OCI-M1 (cell line): ENCODE results near the gene ZNF239.
A peak's percentile ranks its signal among the peaks of the same experiment; 100 is the strongest.
"Not testable (repeated sequence)": the region's sequence is repeated elsewhere in the genome, so short reads cannot be mapped to it uniquely, and the experiment has no call there.

Experiments used
- DNase-seq: peaks from one replicate; lab custom pipeline; 2025; lab: John Stamatoyannopoulos, UW

Gene ZNF239

GRCh38 chr10:43574001-43574892 lies at the start of gene ZNF239:
TSS of gene ZNF239 (minus strand) at chr10:43574616. CDS start at chr10:43558079, 16,537 bp downstream.
- peak; percentile 96 for DNase-seq

GRCh38 chr10:43623351-43623750 lies 48.9 kb upstream of the ZNF239 start:
- DNase-seq: peak; percentile 93

- no peak for DNase-seq
These were observed 47.6 kb upstream of the ZNF239 start for GRCh38 chr10:43622038-43622437.

GRCh38 chr10:43619368-43619767 lies 45.0 kb upstream of the ZNF239 start:
- DNase-seq: no peak

GRCh38 chr10:43616697-43617370 lies 42.4 kb upstream of the ZNF239 start:
- peak; percentile 11 for DNase-seq

- DNase-seq: no peak
These were observed 36.2 kb upstream of the ZNF239 start for GRCh38 chr10:43610636-43611035.

- no peak for DNase-seq
These were observed 32.8 kb upstream of the ZNF239 start for GRCh38 chr10:43607199-43607573.

GRCh38 chr10:43606323-43607198 lies 32.1 kb upstream of the ZNF239 start, which contains the start of gene ZNF485:
TSS of gene ZNF485 (plus strand) at chr10:43606438. CDS start at chr10:43607051, 613 bp downstream.
- DNase-seq: peak; percentile 83

GRCh38 chr10:43605850-43606322 lies 31.5 kb upstream of the ZNF239 start:
- peak; percentile 44 for DNase-seq

GRCh38 chr10:43601576-43601975 lies 27.2 kb upstream of the ZNF239 start:
- DNase-seq: not testable (repeated sequence)

GRCh38 chr10:43599333-43599732 lies 24.9 kb upstream of the ZNF239 start:
- DNase-seq: peak; percentile 87

- no peak for DNase-seq
These were observed 24.0 kb upstream of the ZNF239 start for GRCh38 chr10:43598446-43598845.

GRCh38 chr10:43596546-43596945 lies 22.1 kb upstream of the ZNF239 start:
- DNase-seq: peak; percentile 53

GRCh38 chr10:43595739-43596298 lies 21.4 kb upstream of the ZNF239 start:
- DNase-seq: no peak

GRCh38 chr10:43594944-43595589 lies 20.7 kb upstream of the ZNF239 start:
- peak; percentile 92 for DNase-seq

- DNase-seq: peak; percentile 4
These were observed 17.0 kb upstream of the ZNF239 start for GRCh38 chr10:43591303-43591904.

- not testable (repeated sequence) for DNase-seq
These were observed 12.3 kb upstream of the ZNF239 start for GRCh38 chr10:43586730-43587115.

GRCh38 chr10:43585981-43586729 lies 11.7 kb upstream of the ZNF239 start:
- DNase-seq: no peak

- DNase-seq: no peak
These were observed 10.6 kb upstream of the ZNF239 start for GRCh38 chr10:43585046-43585445.

- no peak for DNase-seq
These were observed 9.6 kb upstream of the ZNF239 start for GRCh38 chr10:43584051-43584450.
